Measurements from ENCODE around the gene LARP4B. TPM values are rescaled to one million over a fixed set of nuclear protein-coding genes. Genes with fewer than 3 reads are reported as not detected.

Gene LARP4B
- total RNA-seq, 2 donors from 2014 or later = 45.3 to 53.9 TPM

DNA sequence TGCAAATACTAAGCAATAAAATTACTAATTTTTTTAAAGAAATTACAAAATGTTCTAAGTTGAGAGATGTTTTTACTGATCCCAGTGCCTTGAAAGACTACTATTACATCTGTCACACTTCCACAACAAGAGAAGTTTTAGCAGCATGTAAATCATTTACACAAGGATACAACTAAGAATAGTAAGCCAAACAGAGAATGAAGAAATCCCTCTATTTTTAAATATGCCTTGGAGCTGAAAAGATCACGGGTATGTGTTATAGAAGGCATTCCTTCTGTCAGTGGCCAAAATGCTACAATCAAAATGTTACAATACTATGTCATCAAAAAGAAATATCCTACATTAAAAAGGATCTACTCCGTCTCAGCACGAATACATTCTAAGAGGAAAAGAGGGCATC, 52.6 kb downstream of the LARP4B start:
- DNase-seq (no peak), ATAC-seq (no peak)
- intact Hi-C loops (cut with DNase I) = no loop called here

DNA sequence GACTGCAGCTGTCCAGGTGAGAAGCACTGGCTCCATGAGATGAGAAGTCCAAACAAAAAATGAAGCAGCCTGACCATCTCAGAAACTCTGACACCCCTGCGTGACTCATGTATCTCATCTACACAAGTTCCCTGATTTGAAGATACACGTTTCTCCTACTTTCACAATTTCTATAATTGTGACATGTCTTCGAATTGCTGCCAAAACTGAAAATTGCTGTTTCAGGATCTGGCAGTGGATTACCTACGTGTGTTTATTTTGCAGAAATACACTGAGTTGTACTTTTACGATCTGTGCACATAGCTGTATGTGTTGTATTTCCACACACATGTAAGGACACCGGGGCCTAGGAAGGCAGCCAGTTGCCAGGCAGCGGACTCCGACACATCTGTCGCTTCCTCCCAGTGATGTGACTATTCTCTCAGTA, 53.2 kb downstream of the LARP4B start:
- intact Hi-C loops (cut with DNase I) = no loop called here
- peak in 1 of 2 donors; percentile 79 for ATAC-seq

GRCh38 chr10:876438-876837, 55.1 kb downstream of the LARP4B start:
- intact Hi-C loops (cut with DNase I) = no loop called here
- DNase-seq (no peak), ATAC-seq (no peak)

More for the DNA sequence above, 53.2 kb downstream of the LARP4B start:
- DNase-seq = no peak

GRCh38 chr10:873020-873419, 58.5 kb downstream of the LARP4B start:
- intact Hi-C loops (cut with DNase I) = no loop called here
- no peak for DNase-seq
- peak; percentile 75 to 82 for ATAC-seq

DNA sequence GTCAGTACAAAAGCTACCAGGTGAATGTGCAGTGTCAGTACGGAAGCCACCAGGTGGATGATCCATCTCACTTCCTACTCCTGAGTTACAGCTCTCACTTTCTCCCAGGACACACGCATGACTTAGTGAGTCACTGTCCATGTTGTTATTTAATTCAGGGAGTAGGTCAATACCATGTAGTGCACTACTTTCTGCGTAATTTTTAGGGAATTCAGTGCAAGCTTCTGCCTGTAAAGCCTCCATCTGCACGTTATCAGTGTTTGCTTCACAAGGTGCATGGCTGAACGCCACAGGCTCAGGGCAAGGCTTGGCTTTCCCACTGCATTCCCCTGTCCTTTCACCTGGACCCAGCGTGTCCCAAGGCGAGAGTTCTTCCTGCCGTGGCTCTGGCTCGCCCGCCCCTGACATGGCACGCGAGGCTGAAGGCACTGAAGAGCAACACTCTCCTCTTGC, 59.5 kb downstream of the LARP4B start:
- ATAC-seq (peak; percentile 2 to 23), DNase-seq (no peak)
- intact Hi-C loops (cut with DNase I) = no loop called here

DNA sequence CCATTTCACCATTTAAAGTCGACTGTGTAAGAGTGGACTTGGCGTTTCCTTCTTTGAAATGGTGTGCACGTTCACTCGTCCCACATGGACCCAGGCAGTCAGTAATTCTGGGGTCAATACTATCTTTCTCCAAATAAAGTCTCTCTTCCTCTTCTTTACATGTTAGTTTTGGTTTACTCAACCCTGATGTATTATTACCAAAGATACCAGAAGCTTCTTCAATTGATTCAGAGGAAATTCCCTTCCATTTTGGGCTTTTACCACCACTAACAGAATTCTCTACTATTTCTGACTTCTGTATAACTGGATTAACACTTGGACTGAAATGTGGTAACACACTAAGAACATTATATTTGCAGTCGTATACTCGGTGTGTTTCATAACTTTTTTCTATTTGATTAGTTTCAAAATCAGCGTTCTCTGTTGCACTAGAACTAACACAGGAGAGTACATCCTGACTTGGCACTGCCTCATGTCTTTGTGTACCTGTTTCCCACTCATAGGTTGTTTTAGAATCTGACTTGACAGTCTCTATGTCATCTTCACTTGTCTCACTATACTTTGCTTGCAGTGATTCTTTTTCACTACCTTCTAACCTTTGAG, 60.8 kb downstream of the LARP4B start:
- DNase-seq (no peak), ATAC-seq (no peak)
- intact Hi-C loops (cut with DNase I) = no loop called here

GRCh38 chr10:869171-869570, 62.3 kb downstream of the LARP4B start:
- ATAC-seq = peak in 1 of 2 donors; percentile 10
- no peak for DNase-seq
- intact Hi-C loops (cut with DNase I) = no loop called here

GRCh38 chr10:867807-868206, 63.7 kb downstream of the LARP4B start:
- intact Hi-C loops (cut with DNase I) = no loop called here
- no peak for ATAC-seq
- DNase-seq = no peak

GRCh38 chr10:866577-866941, 64.9 kb downstream of the LARP4B start:
- DNase-seq (no peak), ATAC-seq (peak in 1 of 2 donors; percentile 37)
- intact Hi-C loops (cut with DNase I) = no loop called here

DNA sequence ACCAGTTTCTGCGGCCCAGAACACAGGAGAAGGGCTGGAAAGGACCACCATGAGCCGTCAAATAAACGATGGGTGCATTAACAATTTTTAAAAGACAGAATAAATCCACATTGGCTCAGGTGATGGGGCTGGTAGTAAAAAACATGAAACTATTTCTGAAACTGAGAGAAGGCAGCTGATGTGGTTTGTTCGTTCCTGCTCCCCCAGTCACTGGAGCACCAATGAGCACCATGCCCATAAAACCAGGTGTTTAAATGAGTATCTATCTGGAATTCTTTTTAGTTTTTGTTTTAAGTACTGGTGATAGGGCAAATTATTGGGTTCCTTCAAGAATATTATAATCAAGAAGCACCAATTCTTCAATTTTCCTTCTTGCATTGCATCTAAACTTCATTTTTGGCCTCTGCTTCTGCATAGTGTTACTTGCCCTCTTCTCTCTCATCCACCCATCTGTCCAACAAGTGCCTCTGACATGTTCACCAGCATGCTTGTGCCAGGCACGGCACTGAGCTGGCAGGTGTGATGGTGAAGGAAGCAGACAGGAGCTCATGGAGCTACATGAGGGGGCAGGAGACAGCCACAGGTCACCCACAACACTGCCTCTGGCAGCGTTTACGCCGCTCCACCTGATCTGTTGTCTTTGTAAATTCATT, 65.5 kb downstream of the LARP4B start:
- ATAC-seq (peak in 1 of 2 donors; percentile 33), DNase-seq (no peak)
- intact Hi-C loops (cut with DNase I) = no loop called here

DNA sequence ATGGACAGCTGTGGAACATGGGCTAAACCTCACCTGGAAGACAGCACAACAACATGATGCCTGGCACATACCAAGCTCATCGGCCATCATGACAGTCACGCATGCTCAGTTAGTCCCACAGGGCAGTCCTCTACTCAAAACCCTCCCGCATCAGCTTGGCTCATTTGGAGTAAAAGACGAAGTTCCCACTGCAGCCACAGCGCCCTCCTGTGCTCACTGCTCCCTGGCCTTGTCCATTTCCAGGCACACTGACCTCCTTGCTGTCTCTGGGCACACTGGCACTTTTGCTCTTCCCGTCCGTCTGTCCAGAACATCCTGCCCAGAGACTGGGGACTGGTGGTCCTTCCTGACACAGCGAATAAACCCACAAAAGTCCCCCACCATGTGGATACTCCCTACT, 66.2 kb downstream of the LARP4B start:
- ATAC-seq = no peak
- intact Hi-C loops (cut with DNase I) = no loop called here
- no peak for DNase-seq

DNA sequence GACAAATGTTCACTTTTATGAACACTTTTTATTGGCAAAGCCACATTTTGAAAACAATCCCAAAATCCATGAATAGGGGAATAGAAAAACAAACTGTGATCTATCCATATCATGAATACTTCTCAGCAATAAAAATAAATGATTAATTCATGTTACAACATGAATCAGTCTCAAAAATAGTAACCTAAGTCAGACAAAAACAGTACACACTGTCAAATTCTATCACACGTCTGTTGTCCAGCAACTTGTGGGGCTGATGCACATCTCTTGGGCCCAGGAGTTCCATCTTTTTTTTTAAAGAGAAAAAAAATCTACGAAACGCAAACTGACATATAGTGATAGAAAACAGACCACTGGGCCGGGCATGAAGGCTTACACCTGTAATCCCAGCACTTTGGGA, 71.0 kb downstream of the LARP4B start:
- intact Hi-C loops (cut with DNase I) = no loop called here

DNA sequence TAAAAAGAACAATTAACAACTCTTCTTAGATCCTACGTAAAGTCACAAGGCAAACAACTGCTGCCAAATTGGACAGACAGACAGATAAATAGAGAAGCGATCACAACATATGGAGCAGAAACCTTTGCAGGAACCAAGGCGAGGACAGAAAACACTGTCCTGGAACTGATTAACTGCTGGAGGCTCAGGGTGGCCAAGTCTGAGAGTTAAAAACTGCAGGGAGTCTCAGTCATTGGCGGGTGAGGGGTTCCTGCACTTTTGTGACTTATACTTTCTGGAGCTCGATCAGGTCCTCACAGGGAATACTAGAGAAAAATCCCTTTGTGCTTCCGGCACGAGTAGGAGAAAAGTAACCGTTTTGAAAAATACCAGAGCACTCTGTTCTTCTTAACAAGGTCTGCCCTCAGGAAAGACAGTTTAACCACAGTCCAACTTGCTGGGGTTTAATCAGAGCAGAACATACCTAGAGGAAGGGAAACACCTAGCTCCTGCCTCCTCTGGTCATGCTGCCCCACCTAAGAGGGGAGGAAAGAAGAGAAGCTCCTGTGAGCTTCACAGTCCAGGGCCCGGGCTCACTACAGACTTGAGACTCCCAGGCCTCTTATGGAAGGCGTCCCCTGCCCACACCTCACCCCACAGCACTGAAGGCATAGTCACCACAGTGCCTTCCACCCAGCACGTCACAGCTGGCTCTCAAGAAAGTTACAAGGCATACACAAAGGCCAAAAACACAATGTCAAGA, 74.9 kb downstream of the LARP4B start:
- peak in 1 of 2 donors; percentile 26 for ATAC-seq
- intact Hi-C loops (cut with DNase I) = no loop called here
- no peak for DNase-seq

More for the DNA sequence above, 71.0 kb downstream of the LARP4B start:
- DNase-seq (no peak), ATAC-seq (no peak)

- intact Hi-C loops (cut with DNase I) = no loop called here
- no peak for ATAC-seq
- no peak for DNase-seq
Measured at GRCh38 chr10:855671-856070, 75.8 kb downstream of the LARP4B start.

DNA sequence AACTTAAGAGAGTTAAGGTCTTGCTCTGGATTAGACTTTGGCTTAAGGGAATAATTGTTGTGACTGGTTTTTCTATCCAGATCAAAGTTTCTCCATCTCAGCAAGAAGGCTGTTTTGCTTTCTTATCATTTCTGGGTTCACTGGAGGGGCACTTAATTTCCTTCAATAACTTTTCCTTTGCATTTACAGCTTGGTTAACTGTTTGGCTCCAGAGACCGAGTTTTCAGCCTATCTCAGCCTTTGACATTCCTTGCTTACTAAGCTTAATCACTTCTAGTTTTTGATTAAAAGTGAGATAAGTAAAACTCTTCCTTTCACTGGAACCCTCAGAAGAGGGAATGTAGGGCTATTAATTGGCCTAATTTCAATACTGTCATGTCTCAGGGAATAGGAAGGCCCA, 76.4 kb downstream of the LARP4B start:
- intact Hi-C loops (cut with DNase I) = no loop called here
- no peak for DNase-seq
- no peak for ATAC-seq

DNA sequence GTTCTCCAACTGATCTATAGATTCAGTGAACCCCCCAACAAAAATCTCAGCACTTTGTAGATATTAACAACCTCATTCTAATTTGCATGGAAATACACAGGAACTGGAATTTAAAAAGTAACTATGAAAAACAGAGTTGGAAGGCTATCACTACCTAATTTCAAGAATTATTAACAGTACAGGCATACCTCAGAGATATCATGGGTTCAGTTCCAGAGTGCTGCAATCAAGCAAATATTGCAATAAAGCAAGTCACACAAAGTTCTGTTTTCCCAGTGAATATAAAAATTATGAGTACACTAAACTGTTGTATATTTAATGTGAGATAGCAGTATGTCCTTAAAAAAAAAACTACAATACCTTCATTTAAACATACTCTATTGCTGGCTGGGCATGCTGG, 78.5 kb downstream of the LARP4B start:
- intact Hi-C loops (cut with DNase I) = no loop called here
- DNase-seq = no peak
- ATAC-seq = no peak

DNA sequence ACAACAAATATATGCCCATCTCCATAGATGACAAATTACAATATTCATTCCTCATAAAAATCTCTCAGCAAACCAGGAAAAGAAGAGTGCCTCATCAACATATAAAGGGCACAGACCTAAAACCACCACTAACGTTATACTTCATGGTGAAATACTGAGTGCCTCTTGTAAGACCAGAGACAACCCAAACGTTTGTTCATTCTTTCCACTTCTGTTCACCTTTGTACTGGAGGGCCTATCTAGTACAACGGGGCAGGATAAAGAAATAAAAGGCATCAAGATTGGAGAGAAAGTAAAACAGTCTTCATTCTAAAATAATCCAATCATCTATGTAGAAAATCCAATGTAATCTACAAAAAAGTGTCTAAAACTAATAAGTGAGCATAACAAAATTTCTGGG, 79.1 kb downstream of the LARP4B start:
- intact Hi-C loops (cut with DNase I) = no loop called here
- ATAC-seq = no peak
- DNase-seq = no peak

- DNase-seq (no peak), ATAC-seq (no peak)
- intact Hi-C loops (cut with DNase I) = no loop called here
Measured at GRCh38 chr10:851901-852300, 79.6 kb downstream of the LARP4B start.

GRCh38 chr10:850093-850492, 81.4 kb downstream of the LARP4B start:
- ATAC-seq (no peak), DNase-seq (no peak)
- intact Hi-C loops (cut with DNase I) = no loop called here

- no peak for DNase-seq
- intact Hi-C loops (cut with DNase I) = loop anchor here in 1 of 2 donors (10.0 kb wide), 1 partner anchor 147 kb away; no protein-coding TSS in a partner anchor
- ATAC-seq = peak in 1 of 2 donors; percentile 16
Measured at GRCh38 chr10:847868-848267, 83.6 kb downstream of the LARP4B start.

Measured in left cardiac atrium (tissue), 4 donors.